HG03159 (cell line): ENCODE measurements around the gene PI4K2B.
"Not testable (repeated sequence)": the region's sequence is repeated elsewhere in the genome, so short reads cannot be mapped to it uniquely, and the experiment has no call there.

Source experiments
- ATAC-seq: cut with Tn5 transposase; IDR thresholded peaks from one replicate; pipeline ENCODE4 v1.9.1; 2021; ENCODE audit warnings: mild to moderate bottlenecking, moderate library complexity; ENCODE audit not compliant: unreplicated experiment

PI4K2B gene

GRCh38 chr4:25302626-25303025 is 68.8 kb downstream of the PI4K2B start:
- no peak for ATAC-seq

GRCh38 chr4:25303578-25303977 is 69.7 kb downstream of the PI4K2B start:
- ATAC-seq = no peak

- no peak for ATAC-seq
These were observed 72.8 kb downstream of the PI4K2B start for GRCh38 chr4:25306518-25307057.

GRCh38 chr4:25307596-25307995 is 73.8 kb downstream of the PI4K2B start:
- no peak for ATAC-seq

- ATAC-seq = no peak
These were observed 74.5 kb downstream of the PI4K2B start for GRCh38 chr4:25308306-25308705.

- ATAC-seq = no peak
These were observed 74.9 kb downstream of the PI4K2B start for GRCh38 chr4:25308761-25309160.

- peak; percentile 51 for ATAC-seq
These were observed 76.4 kb downstream of the PI4K2B start for GRCh38 chr4:25310066-25310802.

GRCh38 chr4:25310803-25311166 is 77.0 kb downstream of the PI4K2B start:
- ATAC-seq = peak; percentile 16

- ATAC-seq = peak; percentile 77
These were observed 78.8 kb downstream of the PI4K2B start, which contains the start of gene ZCCHC4 for GRCh38 chr4:25312496-25313200. Gene ZCCHC4, plus strand, starts transcription at chr4:25312774. Its CDS starts 36 bp downstream, at chr4:25312810.

- no peak for ATAC-seq
These were observed 79.5 kb downstream of the PI4K2B start for GRCh38 chr4:25313201-25313895.

- ATAC-seq = no peak
These were observed 86.5 kb downstream of the PI4K2B start for GRCh38 chr4:25320336-25320735.

GRCh38 chr4:25320773-25321172 is 86.9 kb downstream of the PI4K2B start:
- ATAC-seq = no peak

GRCh38 chr4:25321703-25322102 is 87.9 kb downstream of the PI4K2B start:
- no peak for ATAC-seq

- ATAC-seq = not testable (repeated sequence)
These were observed 94.6 kb downstream of the PI4K2B start for GRCh38 chr4:25328463-25328862.
